HepG2 (cell line): ENCODE data around the gene IMPG2. TPM values are rescaled to one million over a fixed set of nuclear protein-coding genes. Genes with fewer than 3 reads are reported as not detected.

ENCODE experiments used
- EED ChIP-seq: sonication (generic); formaldehyde crosslinking; IDR thresholded peaks from 2 replicates; pipeline ENCODE4 v1.5.0; 2020; ENCODE audit warnings: mild to moderate bottlenecking, missing genetic modification reagents
- FOXP4 ChIP-seq: sonication (generic); formaldehyde crosslinking; IDR thresholded peaks from 2 replicates; pipeline ENCODE4 v1.4.0; 2020; ENCODE audit warnings: missing genetic modification reagents
- MED13 ChIP-seq: sonication (generic); formaldehyde crosslinking; IDR thresholded peaks from 2 replicates; pipeline ENCODE4 v1.5.0; 2020; ENCODE audit warnings: missing genetic modification reagents
- RNF2 ChIP-seq: fragments of 450-650 bp; conservative IDR thresholded peaks from 2 replicates; pipeline ENCODE4 v1.6.1; 2016; ENCODE audit warnings: low read depth
- ZNF839 ChIP-seq: sonication (generic); formaldehyde crosslinking; IDR thresholded peaks from 2 replicates; pipeline ENCODE4 v1.4.0; 2020; ENCODE audit warnings: missing genetic modification reagents, mild to moderate bottlenecking, borderline replicate concordance
- polyA plus RNA-seq, 8 experiments: library from polyadenylated mRNA; depleted of rRNA in 3 of 8; stranded (reverse) in 7 of 8; unstranded in 1 of 8; fragments of >200 nt; fragmentation: Illumina TruSeq in 4 of 8; extraction: Trizol in 4 of 8; gene quantifications; 2 replicates each; pipeline versions ENCODE4 v1.2.1 to v1.2.3, GENCODE V29; 2011 to 2016; ENCODE audit warnings: low read depth in 4 of 8, missing spikeins in 1 of 8, mixed read lengths in 1 of 8; ENCODE audit not compliant: insufficient read depth in 1 of 8
- total RNA-seq, 5 experiments: library from RNA; depleted of rRNA; stranded (reverse); fragments of >200 nt; fragmentation: Illumina TruSeq; extraction: Trizol; gene quantifications; 2 replicates each; pipeline ENCODE4 v1.2.3, GENCODE V29; 2016; ENCODE audit warnings: low read depth in 1 of 5
- TF ChIP-seq, protein P1 (sequence below): IDR thresholded peaks from 2 replicates; pipeline ENCODE4 v1.6.1; 2018; ENCODE audit warnings: missing genetic modification reagents, mild to moderate bottlenecking, missing compliant biosample characterization
- TF ChIP-seq, protein P2 (sequence below): sonication (generic); formaldehyde crosslinking; IDR thresholded peaks from 2 replicates; pipeline ENCODE4 v1.5.0; 2020; ENCODE audit warnings: mild to moderate bottlenecking, missing genetic modification reagents

Gene IMPG2
- total and polyA plus RNA-seq, 2 of the 13 experiments (the other 11 are each of a cell fraction or from before 2014, with no cell fraction given) = 0.02 to 0.03 TPM

GRCh38 chr3:101333883-101334282 is 13.5 kb upstream of the IMPG2 start (continued):
- TF ChIP-seq FOXP4 (no peak), MED13 (no peak), ZNF839 (CRISPR knock-in tag) (no peak), RNF2 (no peak), EED (CRISPR knock-in tag) (no peak)
- TF ChIP-seq, protein P1, sequence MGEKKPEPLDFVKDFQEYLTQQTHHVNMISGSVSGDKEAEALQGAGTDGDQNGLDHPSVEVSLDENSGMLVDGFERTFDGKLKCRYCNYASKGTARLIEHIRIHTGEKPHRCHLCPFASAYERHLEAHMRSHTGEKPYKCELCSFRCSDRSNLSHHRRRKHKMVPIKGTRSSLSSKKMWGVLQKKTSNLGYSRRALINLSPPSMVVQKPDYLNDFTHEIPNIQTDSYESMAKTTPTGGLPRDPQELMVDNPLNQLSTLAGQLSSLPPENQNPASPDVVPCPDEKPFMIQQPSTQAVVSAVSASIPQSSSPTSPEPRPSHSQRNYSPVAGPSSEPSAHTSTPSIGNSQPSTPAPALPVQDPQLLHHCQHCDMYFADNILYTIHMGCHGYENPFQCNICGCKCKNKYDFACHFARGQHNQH (CRISPR knock-in tag) = no peak
- TF ChIP-seq, protein P2, sequence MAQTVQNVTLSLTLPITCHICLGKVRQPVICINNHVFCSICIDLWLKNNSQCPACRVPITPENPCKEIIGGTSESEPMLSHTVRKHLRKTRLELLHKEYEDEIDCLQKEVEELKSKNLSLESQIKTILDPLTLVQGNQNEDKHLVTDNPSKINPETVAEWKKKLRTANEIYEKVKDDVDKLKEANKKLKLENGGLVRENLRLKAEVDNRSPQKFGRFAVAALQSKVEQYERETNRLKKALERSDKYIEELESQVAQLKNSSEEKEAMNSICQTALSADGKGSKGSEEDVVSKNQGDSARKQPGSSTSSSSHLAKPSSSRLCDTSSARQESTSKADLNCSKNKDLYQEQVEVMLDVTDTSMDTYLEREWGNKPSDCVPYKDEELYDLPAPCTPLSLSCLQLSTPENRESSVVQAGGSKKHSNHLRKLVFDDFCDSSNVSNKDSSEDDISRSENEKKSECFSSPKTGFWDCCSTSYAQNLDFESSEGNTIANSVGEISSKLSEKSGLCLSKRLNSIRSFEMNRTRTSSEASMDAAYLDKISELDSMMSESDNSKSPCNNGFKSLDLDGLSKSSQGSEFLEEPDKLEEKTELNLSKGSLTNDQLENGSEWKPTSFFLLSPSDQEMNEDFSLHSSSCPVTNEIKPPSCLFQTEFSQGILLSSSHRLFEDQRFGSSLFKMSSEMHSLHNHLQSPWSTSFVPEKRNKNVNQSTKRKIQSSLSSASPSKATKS (CRISPR knock-in tag) = no peak
- TF ChIP-seq, all 625 proteins: peak for 0
